HG03159 (cell line): Measurements from ENCODE around the gene IMMP2L.

Experiments
- ATAC-seq: cut with Tn5 transposase; IDR thresholded peaks from one replicate; pipeline ENCODE4 v1.9.1; 2021; ENCODE audit warnings: mild to moderate bottlenecking, moderate library complexity; ENCODE audit not compliant: unreplicated experiment

The IMMP2L gene

DNA sequence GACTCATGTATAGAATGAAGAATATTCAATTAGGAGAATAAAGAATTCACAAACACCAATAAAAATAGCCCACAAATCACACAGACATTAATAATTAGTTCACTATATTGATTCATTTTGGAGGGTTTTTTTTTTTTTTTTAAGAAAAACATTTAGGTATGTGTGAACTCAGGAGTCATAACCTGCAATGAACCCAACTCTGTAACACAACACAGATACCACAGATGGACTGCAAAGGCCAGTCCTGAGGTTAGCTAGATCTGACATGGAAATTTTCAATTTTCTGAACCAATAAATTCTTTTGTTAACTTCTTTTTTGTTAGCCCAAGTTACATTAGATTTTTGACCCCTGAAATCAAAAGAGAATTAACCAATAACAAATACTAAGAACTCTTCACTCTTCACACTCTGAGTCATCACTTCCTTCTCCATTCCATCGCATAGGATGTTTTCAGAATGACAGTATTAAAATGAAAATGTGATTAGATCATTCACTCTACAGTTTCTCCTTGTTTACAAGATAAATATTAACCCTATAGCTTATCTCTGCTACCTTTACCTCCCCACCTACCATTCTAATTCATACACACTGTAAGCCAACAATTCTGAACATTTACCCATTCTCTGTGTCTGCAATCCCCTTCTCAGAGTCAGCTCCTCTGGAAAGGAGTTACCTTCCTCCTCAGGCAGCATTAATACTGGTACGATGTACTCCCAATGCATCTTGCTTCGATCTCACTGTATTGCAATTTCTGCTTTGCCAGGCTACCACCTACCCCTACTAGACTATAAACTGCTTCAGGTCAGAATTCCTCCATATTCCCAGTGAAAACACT, 329.8 kb downstream of the IMMP2L start:
- peak; percentile 96 for ATAC-seq

DNA sequence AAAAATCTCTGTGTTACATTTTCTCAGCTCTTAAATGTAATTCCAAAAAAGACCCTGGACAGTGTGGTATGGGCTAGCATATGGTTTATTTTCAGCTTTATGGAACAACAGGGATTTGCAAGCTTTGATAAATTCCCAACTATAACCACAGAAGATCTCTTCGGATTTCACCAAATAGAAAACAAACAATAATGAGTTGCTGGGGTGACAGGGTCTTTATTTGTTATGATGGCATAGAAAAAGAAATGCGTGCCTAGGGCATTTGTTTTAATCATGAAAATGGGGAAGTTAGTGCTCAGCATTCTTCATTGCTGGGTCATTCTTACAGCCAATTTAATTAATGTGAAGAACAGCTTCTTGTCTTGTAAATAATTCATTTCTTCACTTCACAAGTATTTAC, 332.4 kb downstream of the IMMP2L start:
- ATAC-seq = no peak

GRCh38 chr7:111229181-111229740, 333.0 kb downstream of the IMMP2L start:
- no peak for ATAC-seq

- no peak for ATAC-seq
These were observed 333.9 kb downstream of the IMMP2L start for GRCh38 chr7:111228437-111228836.

GRCh38 chr7:111226800-111227199, 335.5 kb downstream of the IMMP2L start:
- no peak for ATAC-seq

GRCh38 chr7:111224354-111225231, 337.7 kb downstream of the IMMP2L start:
- no peak for ATAC-seq

- peak; percentile 62 for ATAC-seq
These were observed 338.5 kb downstream of the IMMP2L start for GRCh38 chr7:111223802-111224253.

DNA sequence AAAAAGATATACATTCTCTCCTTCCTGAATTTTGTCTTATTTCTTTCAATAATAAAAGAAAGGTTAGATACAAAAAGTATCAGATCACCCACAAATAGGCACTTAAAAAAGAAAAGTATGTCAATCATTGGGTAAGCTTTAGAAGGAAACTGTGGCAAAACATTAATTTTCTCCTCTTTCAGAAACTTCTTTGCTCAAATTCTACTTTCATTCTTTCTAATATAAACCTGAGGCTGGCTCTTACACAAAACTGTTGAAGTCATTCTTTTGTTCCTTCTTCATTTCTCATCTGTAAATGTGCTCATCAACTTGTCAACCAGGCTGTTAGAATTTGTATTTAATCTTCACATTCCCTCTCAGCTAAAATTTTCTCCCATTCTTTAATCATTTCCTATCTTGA, 346.7 kb downstream of the IMMP2L start:
- no peak for ATAC-seq

DNA sequence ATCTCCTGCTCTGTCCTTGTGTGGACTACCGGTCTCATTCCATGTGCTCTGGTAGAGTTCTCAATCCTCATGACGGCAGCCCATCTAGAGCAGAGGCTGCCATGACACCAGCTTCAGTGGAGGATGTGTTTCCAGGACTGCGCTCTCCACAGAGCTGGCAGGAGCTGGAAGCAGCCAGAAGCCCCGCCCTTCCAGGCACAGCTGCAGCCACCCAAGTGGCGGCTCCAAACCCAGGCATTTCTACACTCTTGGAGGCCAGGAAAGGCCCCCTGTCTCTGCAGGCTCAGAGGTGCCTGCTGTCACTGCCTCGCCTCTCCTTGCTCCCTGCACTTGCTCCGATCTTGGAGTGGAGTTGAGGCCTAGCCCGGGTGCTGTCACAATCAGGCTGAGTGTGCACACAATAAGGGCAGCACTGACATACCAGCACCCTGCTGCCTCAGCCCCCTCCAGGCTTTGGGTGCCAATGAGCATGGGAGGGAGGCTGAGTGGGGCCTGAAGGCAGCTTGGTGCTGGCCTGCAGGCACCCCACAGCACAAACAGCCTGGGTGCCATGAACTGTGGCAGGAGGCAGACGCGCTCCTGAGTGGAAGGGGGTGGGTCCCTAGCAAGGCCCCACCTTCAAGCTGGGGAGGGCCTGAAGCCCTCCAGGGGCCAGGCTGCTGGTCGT, 349.3 kb downstream of the IMMP2L start:
- ATAC-seq = no peak

DNA sequence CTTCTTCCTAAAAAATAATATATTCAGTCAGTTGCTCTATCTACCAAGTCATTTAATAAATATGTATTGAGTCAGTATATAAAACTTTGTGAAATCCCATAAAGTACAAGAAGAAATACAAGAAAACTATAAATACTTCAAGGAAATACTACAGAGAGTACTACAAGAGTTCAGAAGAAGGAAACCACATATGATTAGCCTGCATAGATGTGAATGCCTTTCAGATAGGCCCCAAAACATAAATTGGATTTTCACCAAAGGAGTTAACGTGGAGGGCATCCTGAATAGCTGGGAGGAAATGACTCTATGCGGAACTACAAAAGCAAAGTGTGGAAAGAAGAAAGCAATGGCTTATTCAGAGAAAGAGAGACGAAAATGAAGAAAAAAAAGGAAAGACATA, 351.3 kb downstream of the IMMP2L start:
- ATAC-seq = no peak

- ATAC-seq = no peak
These were observed 352.2 kb downstream of the IMMP2L start for GRCh38 chr7:111210043-111210442.

- ATAC-seq = no peak
These were observed 357.0 kb downstream of the IMMP2L start for GRCh38 chr7:111205251-111205650.

DNA sequence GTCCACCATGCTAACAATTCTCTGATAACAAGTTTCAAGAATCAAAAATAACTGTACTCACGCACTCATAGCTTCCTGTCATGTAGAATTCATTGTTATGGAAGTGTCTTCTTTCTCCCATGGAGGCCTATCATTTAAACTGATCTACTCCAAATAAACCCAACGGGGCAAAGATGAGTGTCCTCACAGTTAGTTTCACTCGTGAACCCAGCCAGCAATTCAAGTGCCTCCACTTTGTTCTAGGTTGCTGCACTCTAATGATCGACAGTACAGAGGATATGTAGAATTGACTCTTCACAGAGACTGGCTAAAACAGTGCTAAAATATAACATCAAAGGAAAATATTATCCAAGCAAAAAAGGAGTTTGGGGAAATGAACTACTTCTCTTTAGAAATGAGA, 360.0 kb downstream of the IMMP2L start:
- ATAC-seq = no peak

GRCh38 chr7:111199643-111200042, 362.6 kb downstream of the IMMP2L start:
- ATAC-seq = no peak

DNA sequence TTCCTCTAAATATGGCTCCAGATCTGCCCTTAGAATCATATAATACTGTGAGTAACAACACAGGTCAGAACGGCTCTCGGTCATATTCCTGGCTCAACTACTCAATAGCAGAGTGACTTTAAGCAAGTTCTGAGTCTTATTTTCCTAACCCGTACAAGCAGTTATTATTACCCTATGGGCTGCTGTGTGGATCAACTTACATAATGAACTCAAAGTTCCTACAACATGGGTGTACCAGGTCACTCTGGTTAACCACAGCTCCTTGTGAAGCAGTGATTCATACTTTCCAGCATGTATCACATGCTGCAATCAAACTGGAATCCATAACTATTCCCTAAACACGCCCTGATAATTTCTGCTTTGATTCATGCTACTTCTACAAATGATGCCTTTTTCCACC, 364.0 kb downstream of the IMMP2L start:
- no peak for ATAC-seq

GRCh38 chr7:111196655-111197054, 365.6 kb downstream of the IMMP2L start:
- no peak for ATAC-seq

DNA sequence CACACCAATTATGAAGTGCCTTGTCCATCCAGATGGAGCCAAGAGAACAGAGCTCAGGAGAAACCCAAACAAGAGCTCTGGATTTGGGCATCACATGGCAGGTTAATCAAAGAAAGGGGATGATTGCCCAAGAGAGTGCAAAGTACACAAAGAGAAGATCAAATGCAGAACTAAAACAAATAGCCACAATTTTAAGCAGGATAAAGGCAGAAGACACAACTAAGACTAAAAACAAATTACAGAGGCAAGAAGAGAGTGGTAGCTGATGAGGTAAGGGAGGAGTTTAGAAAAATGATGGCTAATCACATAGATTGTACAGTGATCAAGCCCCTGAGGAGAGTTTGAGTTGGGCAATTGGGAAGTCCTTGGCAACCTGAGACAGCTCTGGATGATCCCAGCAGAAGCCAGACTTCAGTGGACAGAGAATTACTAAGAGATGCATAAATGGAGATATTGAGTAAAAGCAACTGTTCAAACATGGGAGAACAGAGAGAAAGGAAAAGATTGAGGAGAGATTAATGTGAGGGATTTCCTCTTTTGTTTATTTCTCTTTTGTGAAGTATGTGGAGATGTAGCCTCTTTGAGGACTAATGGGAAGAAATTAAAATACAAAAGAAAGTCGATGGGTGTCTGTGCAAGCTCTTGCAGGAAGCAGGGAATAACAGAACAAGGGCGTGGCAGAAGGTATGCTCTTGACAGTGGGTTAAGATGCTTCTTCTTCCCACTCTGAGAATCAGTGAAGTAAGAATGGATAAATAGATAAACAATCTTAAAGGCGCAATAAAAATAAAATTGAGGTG, 369.5 kb downstream of the IMMP2L start:
- ATAC-seq = no peak

- ATAC-seq = no peak
These were observed 371.5 kb downstream of the IMMP2L start for GRCh38 chr7:111190804-111191203.

DNA sequence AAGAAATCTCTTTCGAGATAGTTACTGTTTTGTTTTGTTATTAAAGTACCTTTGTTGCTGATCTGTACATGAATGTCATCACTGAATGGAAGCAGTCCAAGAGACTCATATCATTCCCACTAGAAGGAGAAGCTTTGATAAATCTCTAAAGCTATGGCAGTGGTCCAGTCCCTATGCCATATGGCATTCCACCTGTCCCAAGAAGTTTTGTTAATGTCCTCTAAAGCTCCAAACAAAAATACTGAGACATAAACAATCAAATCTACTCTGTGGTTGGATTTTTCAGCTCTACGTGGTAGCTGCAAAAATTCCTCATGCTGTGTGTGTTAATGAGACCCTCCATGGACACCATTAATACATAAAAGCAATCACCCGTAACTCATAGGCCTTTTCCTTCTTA, 377.3 kb downstream of the IMMP2L start:
- ATAC-seq = no peak

GRCh38 chr7:111183321-111183720, 379.0 kb downstream of the IMMP2L start:
- ATAC-seq = no peak
